Gastrocnemius medialis (tissue), 4 donors: ENCODE results near the gene ENOX1. TPM values are rescaled to one million over a fixed set of nuclear protein-coding genes. Genes with fewer than 3 reads are reported as not detected.

Source experiments
- ATAC-seq, 2 donors: fragments of 150-250 bp; one replicate each; pipeline ENCODE4 v1.9.1; 2016
- DNase-seq, 2 donors: peaks; one replicate each; pipeline ENCODE4 v3.0.0-alpha.2; 2019
- H3K27ac ChIP-seq, 4 donors: fragments of 200-600 bp; sonication (generic); 1 replicate in 1 of 4; 2 replicates in 3 of 4; pipeline ENCODE4 v1.5.1; 2016 to 2018; ENCODE audit warnings: mild to moderate bottlenecking in 2 of 4, moderate library complexity in 1 of 4
- H3K27me3 ChIP-seq, 3 donors: fragments of 200-600 bp; sonication (generic) in 2 of 3; 1 replicate in 1 of 3; 2 replicates in 2 of 3; pipeline versions ENCODE4 v1.5.1 to v1.6.0; 2016 to 2019; ENCODE audit warnings: mild to moderate bottlenecking in 1 of 3, moderate library complexity in 1 of 3
- H3K36me3 ChIP-seq, 2 donors: fragments of 200-600 bp; sonication (generic) in 1 of 2; one replicate each; pipeline ENCODE4 v1.5.1; 2017 to 2018
- H3K4me1 ChIP-seq, 2 donors: fragments of 200-600 bp; sonication (generic) in 1 of 2; one replicate each; pipeline ENCODE4 v1.5.1; 2016 to 2017; ENCODE audit warnings: mild to moderate bottlenecking in 2 of 2
- H3K4me3 ChIP-seq, 4 donors: fragments of 200-600 bp; sonication (generic) in 3 of 4; 1 replicate in 1 of 4; 2 replicates in 3 of 4; pipeline ENCODE4 v1.5.1; 2016 to 2019; ENCODE audit warnings: mild to moderate bottlenecking in 2 of 4
- H3K9me3 ChIP-seq, 3 donors: fragments of 200-600 bp; sonication (generic) in 2 of 3; 1 replicate in 1 of 3; 2 replicates in 2 of 3; pipeline ENCODE4 v1.5.1; 2016 to 2019
- POLR2A ChIP-seq, 2 donors: fragments of 450-650 bp; IDR thresholded peaks; one replicate each; pipeline ENCODE4 v1.6.1; 2017; ENCODE audit warnings: antibody characterized with exemption in 2 of 2, mild to moderate bottlenecking in 2 of 2, moderate library complexity in 2 of 2
- in situ Hi-C, 4 donors: fragments of 200-750 bp; cut with MboI; loops; one replicate each; pipeline versions ENCODE4 v1.15.0 to v1.8.0; 2017; ENCODE audit warnings: low sequenced_read_pairs in 4 of 4
- intact Hi-C: fragments of 100-400 bp; cut with DNase I; formaldehyde crosslinking; loops from one replicate; pipeline ENCODE4 v1.15.1; 2023; ENCODE audit warnings: low total_unique reads
- total RNA-seq, 4 donors: library from RNA; depleted of rRNA; stranded (reverse); fragments of >200 nt; gene quantifications; one replicate each; pipeline versions ENCODE4 v1.1.0 to v1.2.3, GENCODE V29; 2016
- TF ChIP-seq, protein P1 (sequence below), 5 experiments: fragments of 450-650 bp in 3 of 5; fragments of 200-600 bp in 2 of 5; sonication (generic) in 2 of 5; IDR thresholded peaks in 4 of 5; conservative IDR thresholded peaks in 1 of 5; 1 replicate in 4 of 5; 2 replicates in 1 of 5; pipeline ENCODE4 v1.5.1; 2016 to 2019; ENCODE audit warnings: antibody characterized with exemption in 5 of 5, mild to moderate bottlenecking in 3 of 5, moderate library complexity in 3 of 5

The ENOX1 gene
- total RNA-seq, 4 donors from 2014 or later, result 0.46 to 3.5 (median 1.8) TPM

GRCh38 chr13:43235028-43235427 is 551.7 kb downstream of the ENOX1 start:
- DNase-seq, result no peak
- Histone ChIP-seq H3K27me3 (no peaks in the 10 kb centered on the region), H3K4me3 (no peak overlapping the region), H3K9me3 (no peaks in the 10 kb centered on the region), H3K27ac (no peak overlapping the region), H3K4me1 (no peaks in the 10 kb centered on the region), H3K36me3 (no peaks in the 10 kb centered on the region)
- in situ Hi-C loops (no loop called here), intact Hi-C loops (no loop called here)
- ATAC-seq, result no peak
- TF ChIP-seq, protein P1, sequence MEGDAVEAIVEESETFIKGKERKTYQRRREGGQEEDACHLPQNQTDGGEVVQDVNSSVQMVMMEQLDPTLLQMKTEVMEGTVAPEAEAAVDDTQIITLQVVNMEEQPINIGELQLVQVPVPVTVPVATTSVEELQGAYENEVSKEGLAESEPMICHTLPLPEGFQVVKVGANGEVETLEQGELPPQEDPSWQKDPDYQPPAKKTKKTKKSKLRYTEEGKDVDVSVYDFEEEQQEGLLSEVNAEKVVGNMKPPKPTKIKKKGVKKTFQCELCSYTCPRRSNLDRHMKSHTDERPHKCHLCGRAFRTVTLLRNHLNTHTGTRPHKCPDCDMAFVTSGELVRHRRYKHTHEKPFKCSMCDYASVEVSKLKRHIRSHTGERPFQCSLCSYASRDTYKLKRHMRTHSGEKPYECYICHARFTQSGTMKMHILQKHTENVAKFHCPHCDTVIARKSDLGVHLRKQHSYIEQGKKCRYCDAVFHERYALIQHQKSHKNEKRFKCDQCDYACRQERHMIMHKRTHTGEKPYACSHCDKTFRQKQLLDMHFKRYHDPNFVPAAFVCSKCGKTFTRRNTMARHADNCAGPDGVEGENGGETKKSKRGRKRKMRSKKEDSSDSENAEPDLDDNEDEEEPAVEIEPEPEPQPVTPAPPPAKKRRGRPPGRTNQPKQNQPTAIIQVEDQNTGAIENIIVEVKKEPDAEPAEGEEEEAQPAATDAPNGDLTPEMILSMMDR (IDR thresholded peaks at IDR 0.05 in 4 of 5, conservative IDR thresholded peaks at IDR 0.05 in 1 of 5), result no peak
- TF ChIP-seq POLR2A (IDR thresholded peaks at IDR 0.05), result no peak

- no peaks in the 10 kb centered on the region for H3K36me3 ChIP-seq
- no peak overlapping the region for H3K27ac ChIP-seq
- H3K27me3 ChIP-seq, result no peaks in the 10 kb centered on the region
- H3K4me3 ChIP-seq, result no peak overlapping the region
- no peak for TF ChIP-seq POLR2A (IDR thresholded peaks at IDR 0.05)
- TF ChIP-seq, protein P1 (IDR thresholded peaks at IDR 0.05 in 4 of 5, conservative IDR thresholded peaks at IDR 0.05 in 1 of 5), result no peak
- in situ Hi-C loops (no loop called here), intact Hi-C loops (no loop called here)
- no peaks in the 10 kb centered on the region for H3K4me1 ChIP-seq
- H3K9me3 ChIP-seq, result no peaks in the 10 kb centered on the region
- DNase-seq (no peak), ATAC-seq (no peak)
Observed at GRCh38 chr13:43232873-43233265, 553.9 kb downstream of the ENOX1 start.

DNA sequence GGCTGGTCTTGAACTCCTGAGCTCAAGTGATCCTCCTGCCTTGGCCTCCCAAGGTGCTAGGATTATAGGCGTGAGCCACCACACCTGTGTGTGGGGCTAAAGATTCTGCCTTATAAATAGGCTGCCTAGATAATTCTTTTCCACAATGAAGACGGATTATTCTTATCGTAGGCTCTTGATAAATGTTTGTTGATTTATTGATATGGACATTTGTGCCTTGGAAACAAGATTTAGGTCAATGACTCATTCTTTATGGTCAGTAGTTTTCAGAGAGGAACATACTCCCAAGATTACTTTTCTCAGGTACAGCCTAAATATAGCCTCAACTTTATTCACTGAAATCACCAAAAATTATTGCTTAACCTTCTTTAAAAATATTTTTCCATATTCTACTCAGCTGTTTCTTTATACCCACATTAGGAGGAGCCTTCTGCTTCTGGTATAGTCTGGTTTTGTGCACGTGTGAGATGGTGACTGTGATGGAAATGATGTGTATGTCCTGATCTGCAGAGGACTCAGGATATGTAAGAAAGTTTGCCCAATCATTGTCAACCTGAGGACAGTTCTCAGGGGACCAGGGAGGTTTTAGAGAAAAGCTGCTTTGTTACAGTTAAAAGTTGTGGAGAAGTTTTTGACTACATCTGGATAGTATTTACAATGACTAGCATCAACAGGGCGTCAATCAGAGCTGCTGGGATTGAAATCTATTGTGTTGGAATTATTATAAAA is 554.5 kb downstream of the ENOX1 start:
- Histone ChIP-seq H3K27ac (no peak overlapping the region), H3K27me3 (no peaks in the 10 kb centered on the region), H3K4me3 (no peak overlapping the region), H3K4me1 (no peaks in the 10 kb centered on the region), H3K9me3 (no peaks in the 10 kb centered on the region), H3K36me3 (no peaks in the 10 kb centered on the region)
- in situ Hi-C loops (no loop called here), intact Hi-C loops (no loop called here)
- TF ChIP-seq POLR2A (IDR thresholded peaks at IDR 0.05), result no peak
- TF ChIP-seq, protein P1 (IDR thresholded peaks at IDR 0.05 in 4 of 5, conservative IDR thresholded peaks at IDR 0.05 in 1 of 5), result no peak
- DNase-seq (no peak), ATAC-seq (no peak)

- TF ChIP-seq, protein P1 (IDR thresholded peaks at IDR 0.05 in 4 of 5, conservative IDR thresholded peaks at IDR 0.05 in 1 of 5), result no peak
- no peak for DNase-seq
- ATAC-seq, result no peak
- Histone ChIP-seq H3K27ac (no peak overlapping the region), H3K4me1 (no peaks in the 10 kb centered on the region), H3K9me3 (no peaks in the 10 kb centered on the region), H3K4me3 (no peak overlapping the region), H3K27me3 (no peaks in the 10 kb centered on the region), H3K36me3 (no peaks in the 10 kb centered on the region)
- intact Hi-C loops (no loop called here), in situ Hi-C loops (no loop called here)
Observed at GRCh38 chr13:43230989-43231388, 555.8 kb downstream of the ENOX1 start.

DNA sequence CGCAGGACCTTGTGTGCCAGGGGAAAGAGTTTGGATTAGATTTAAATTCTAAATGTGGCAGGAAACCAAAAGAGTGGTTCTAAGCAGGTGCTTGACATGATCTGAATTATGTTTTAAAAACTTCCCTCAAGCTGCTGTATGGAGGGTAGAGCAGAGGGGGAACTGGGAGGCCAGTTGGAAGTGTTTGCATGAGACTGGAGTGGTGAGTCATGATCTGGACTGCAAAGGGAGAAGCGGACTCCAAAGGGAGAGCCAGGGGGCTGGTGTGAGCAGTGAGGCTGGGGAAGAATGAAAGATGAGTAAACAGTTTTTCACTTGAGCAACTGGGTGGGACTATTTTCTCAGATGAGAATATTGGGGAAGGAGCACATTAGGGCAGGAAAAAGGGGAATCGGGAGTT is 557.3 kb downstream of the ENOX1 start:
- Histone ChIP-seq H3K4me1 (no peaks in the 10 kb centered on the region), H3K27me3 (no peaks in the 10 kb centered on the region), H3K4me3 (no peak overlapping the region), H3K36me3 (no peaks in the 10 kb centered on the region), H3K27ac (no peak overlapping the region), H3K9me3 (no peaks in the 10 kb centered on the region)
- ATAC-seq (no peak), DNase-seq (no peak)
- in situ Hi-C loops (no loop called here), intact Hi-C loops (no loop called here)
- no peak for TF ChIP-seq POLR2A (IDR thresholded peaks at IDR 0.05)
- TF ChIP-seq, protein P1 (IDR thresholded peaks at IDR 0.05 in 4 of 5, conservative IDR thresholded peaks at IDR 0.05 in 1 of 5), result no peak
